Measurements from ENCODE around the gene HAUS8. TPM values are rescaled to one million over a fixed set of nuclear protein-coding genes. Genes with fewer than 3 reads are reported as not detected.

The HAUS8 gene
- total and polyA plus RNA-seq, 2 donors (not counting 1 experiment from before 2014, with no cell fraction given), result 17.6 to 24.9 TPM

DNA sequence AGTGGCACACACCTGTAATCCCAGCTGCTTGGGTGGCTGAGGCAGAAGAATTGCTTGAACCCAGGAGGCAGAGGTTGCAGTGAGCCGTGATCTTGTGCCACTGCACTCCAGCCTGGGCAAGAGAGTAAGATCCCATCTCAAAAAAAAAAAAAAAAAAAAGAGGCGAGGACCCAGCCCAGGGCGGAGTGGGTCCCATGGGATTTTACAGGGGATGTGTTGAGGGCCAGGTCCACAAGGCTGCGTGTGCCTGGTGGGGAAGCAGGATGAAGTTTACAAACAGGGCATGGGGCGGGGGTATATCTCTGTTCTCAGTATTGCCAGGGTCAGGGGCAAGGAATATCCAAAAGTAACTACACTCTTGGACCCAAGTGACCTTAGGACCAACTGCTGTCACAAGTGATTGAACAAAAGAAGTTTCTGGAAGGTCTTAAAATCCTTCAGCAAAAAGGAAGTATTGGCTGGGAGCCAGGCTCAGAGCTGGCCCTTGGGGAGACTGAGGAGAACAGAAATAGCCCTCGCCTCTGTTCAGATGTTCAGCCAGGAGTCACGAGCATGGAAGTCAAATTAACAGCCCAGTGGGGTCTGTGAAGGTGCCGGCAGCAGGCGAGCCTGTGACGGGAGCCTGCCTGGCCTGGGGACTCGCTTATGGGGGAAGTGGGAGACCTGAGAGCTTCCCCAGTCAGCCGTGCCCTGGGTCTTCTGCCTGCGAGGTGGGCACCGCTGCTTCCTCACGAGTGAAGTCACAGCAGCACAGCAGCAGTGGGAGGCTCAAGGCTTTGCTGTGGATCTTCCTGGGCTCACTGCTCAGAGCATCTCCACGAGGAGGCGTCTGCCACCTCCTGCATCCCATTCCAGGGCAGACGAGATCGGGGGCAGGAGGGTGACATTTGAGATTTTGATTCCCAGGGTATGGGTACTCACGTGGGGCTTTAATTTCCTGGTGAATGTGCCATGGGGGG, 6.7 kb upstream of the HAUS8 start:
- Mint-ChIP-seq H3K4me1 (peaks cover 67% of the 10 kb centered on the region), H3K27me3 (no peaks in the 10 kb centered on the region), H3K27ac (peak overlapping the region; percentile 75), H3K9me3 (ENCODE audit: insufficient read depth) (no peaks in the 10 kb centered on the region), H3K4me3 (peak overlapping the region; percentile 64)
- peaks cover 43 to 65% of the 10 kb centered on the region in 2 donors for H3K4me1 ChIP-seq (ENCODE audit: control insufficient read depth in 2 of 2, insufficient read depth in 2 of 2, low read length in 2 of 2)
- ATAC-seq (ENCODE audit: low read depth) (no peak), DNase-seq (no peak)
- H3K27me3 ChIP-seq (replicated peaks in 1 of 4; ENCODE audit: control extremely low read depth in 1 of 4, control insufficient read depth in 3 of 4, insufficient read depth in 4 of 4, low read length in 3 of 4), result no peaks in the 10 kb centered on the region
- intact Hi-C loops (cut with micrococcal nuclease), result no loop called here
- 33% methylated on average over 15 of the region's 20 CpGs for WGBS (ENCODE audit: insufficient coverage)
- no peak overlapping the region for H3K4me3 ChIP-seq (ENCODE audit: control extremely low read depth in 1 of 5, extremely low read depth in 1 of 5, insufficient read depth in 1 of 5, low read depth in 2 of 5, low read length in 4 of 5)
- peak overlapping the region; percentile 63 for H3K4me2 ChIP-seq (replicated peaks; ENCODE audit: low read depth, low read length, poor library complexity, severe bottlenecking)
- peak overlapping the region; percentile 37 to 68 for H3K27ac ChIP-seq (ENCODE audit: low read length in 2 of 2)
- peaks cover 0 to 27% of the 10 kb centered on the region in 2 experiments for H3K36me3 ChIP-seq (replicated peaks in 1 of 2; ENCODE audit: control extremely low read depth in 1 of 2, control insufficient read depth in 1 of 2, extremely low read depth in 1 of 2, insufficient read depth in 2 of 2, low read length in 1 of 2)
- H3K79me2 ChIP-seq (ENCODE audit: control insufficient read depth, insufficient read depth, low read length), result peaks cover 100% of the 10 kb centered on the region
- no peak overlapping the region for H2AFZ ChIP-seq (ENCODE audit: insufficient read depth, low read depth, low read length, poor library complexity, severe bottlenecking)
- peak overlapping the region; percentile 38 for H3K9ac ChIP-seq (ENCODE audit: low read length)
- H3K9me3 ChIP-seq (ENCODE audit: control extremely low read depth in 1 of 3, control insufficient read depth in 2 of 3, insufficient read depth in 1 of 3, low read length in 2 of 3), result no peaks in the 10 kb centered on the region
- TF ChIP-seq, protein P1, sequence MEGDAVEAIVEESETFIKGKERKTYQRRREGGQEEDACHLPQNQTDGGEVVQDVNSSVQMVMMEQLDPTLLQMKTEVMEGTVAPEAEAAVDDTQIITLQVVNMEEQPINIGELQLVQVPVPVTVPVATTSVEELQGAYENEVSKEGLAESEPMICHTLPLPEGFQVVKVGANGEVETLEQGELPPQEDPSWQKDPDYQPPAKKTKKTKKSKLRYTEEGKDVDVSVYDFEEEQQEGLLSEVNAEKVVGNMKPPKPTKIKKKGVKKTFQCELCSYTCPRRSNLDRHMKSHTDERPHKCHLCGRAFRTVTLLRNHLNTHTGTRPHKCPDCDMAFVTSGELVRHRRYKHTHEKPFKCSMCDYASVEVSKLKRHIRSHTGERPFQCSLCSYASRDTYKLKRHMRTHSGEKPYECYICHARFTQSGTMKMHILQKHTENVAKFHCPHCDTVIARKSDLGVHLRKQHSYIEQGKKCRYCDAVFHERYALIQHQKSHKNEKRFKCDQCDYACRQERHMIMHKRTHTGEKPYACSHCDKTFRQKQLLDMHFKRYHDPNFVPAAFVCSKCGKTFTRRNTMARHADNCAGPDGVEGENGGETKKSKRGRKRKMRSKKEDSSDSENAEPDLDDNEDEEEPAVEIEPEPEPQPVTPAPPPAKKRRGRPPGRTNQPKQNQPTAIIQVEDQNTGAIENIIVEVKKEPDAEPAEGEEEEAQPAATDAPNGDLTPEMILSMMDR (IDR thresholded peaks at IDR 0.05), result no peak
- no peak for TF ChIP-seq EZH2 (IDR thresholded peaks at IDR 0.05; ENCODE audit: borderline replicate concordance, insufficient read depth, low read depth, low read length, poor library complexity, severe bottlenecking)
- POLR2A ChIA-PET, result interaction anchor here (0.6 kb wide), 1 partner anchor 76 kb away, joined by 4 read pairs; no protein-coding TSS in a partner anchor
- CTCF ChIA-PET, result interaction anchor here (0.7 kb wide), 1 partner anchor 368 kb away, joined by 3 read pairs; no protein-coding TSS in a partner anchor
- H4K20me1 ChIP-seq (ENCODE audit: control insufficient read depth, insufficient read depth, low read length, poor library complexity, severe bottlenecking), result peaks cover 100% of the 10 kb centered on the region
